ENCODE results near the gene LILRA5.

The LILRA5 gene

DNA sequence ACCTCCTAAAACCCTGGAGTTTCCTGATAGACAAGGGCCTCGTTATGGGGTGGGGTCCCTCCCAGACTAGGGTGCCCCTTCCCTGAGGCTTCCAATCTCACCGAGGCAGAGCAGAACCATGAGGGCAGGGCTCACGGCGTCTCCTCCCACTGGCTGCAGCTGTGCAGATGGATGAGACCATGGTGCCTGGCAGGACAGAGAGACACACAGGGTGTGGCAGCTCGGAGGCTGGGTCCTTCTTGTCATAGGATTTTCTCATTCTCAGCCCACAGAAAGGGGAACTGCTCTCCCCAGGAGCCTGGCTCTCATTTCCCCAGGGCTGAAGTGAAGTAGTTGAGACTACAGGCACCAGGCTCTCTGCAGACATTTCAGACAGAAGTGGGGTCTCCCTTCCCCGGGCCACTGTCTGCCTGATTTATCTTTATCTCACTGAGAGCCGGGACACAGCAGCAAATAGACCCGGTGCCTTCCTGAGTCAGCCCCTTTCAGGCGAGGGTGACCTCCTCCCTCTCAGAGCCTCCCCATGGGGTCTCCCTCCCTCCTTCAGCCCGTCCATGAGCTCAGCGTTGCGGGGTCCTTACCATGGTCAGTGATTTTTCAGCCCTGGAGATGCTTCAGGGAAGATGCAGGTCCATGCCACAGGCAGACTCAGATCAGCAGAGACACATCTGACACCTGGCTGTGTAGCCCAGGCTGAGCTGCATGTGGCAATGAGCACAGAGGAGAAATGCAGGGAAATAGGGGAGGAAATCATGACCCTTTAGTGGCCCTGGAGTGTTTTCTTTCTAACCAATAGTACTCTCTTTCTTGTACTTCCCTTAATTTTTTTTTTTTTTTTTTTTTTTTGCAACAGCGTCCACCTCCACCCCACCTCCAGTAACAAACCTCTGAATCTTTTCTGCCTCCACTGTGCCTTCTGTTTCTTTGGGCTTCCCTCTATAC lies at the start of gene LILRA5:
Gene LILRA5 (minus strand): TSS at position 731 of the 942 bp plus-strand sequence. CDS start 147 bp downstream, at position 584.
- no peak for TF ChIP-seq GATA2 (IDR thresholded peaks at IDR 0.05; ENCODE audit: low read depth, low read length)
- no peak for TF ChIP-seq GATA3 (IDR thresholded peaks at IDR 0.05; ENCODE audit: low read depth, low read length)

DNA sequence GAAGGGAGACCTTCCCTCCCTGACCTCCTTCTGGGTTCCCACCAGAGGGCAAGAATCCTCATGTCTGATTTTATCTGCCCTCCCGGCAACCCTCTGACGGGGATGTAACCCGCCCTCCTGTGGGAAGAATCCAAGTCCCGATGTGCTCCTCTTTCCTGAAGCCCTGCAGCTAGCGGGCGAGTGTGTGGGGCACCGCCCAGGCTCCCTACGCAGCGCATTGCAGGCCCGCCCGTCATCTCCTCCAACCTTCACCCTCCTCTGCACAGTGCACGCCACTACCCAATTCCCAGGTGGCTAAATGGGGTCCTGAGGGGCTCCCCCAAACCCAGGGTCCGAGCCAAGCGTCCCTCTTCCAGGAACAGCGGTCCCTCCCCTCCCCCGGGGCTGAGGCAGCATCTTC lies 44.4 kb upstream of the LILRA5 start:
- TF ChIP-seq GATA2 (IDR thresholded peaks at IDR 0.05; ENCODE audit: low read depth, low read length) (no peak), GATA3 (IDR thresholded peaks at IDR 0.05; ENCODE audit: low read depth, low read length) (no peak)

DNA sequence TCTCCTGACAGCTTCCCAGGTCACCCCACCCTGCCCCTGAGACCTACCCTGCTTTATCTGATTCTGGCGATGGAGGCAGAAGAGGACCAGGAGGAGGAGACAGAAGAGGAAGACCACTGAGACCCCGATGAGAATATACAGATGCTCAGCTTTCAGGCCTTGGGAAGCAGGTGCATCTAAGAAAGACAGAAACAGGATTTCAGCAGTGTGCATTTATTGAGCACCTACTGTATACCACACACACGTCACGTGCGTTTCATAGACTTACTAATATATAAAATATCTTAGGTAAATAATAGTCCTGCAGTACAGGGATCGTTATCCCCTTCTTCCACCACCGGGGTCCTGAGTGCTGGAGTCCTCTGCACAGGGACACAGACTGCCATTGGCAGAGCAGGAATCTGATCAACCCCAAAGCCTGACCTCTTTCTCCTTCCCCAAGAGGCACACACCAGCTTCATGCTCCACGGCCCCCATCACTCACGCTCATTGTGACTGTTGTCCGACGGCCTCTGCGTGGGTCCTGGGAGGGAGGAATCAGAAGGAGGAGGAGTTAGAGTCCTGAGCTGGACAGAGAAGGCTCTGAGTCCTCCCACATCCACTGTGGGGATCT lies 43.6 kb upstream of the LILRA5 start:
- no peak for TF ChIP-seq GATA3 (IDR thresholded peaks at IDR 0.05; ENCODE audit: low read depth, low read length)
- TF ChIP-seq GATA2 (IDR thresholded peaks at IDR 0.05; ENCODE audit: low read depth, low read length) = no peak

DNA sequence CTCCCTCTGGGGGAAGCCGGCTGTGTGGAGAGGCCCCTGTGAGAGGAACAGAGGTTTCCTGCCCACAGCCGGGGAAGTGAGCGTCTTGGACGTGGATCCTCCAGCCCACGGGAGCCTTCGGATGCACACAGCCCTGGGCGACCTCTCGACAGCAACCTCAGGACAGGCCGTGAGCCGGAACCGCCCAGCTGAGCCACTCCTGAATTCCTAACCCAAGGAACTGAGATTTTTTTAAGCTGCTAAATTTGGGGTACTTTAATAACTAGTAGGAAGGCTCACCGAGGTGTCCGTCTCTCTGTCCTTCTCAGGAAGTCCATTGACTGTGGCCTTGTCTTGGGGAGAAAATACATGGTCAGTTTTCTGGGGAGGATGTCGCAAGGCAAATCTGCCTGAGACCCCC lies 42.7 kb upstream of the LILRA5 start:
- no peak for TF ChIP-seq GATA3 (IDR thresholded peaks at IDR 0.05; ENCODE audit: low read depth, low read length)
- no peak for TF ChIP-seq GATA2 (IDR thresholded peaks at IDR 0.05; ENCODE audit: low read depth, low read length)

DNA sequence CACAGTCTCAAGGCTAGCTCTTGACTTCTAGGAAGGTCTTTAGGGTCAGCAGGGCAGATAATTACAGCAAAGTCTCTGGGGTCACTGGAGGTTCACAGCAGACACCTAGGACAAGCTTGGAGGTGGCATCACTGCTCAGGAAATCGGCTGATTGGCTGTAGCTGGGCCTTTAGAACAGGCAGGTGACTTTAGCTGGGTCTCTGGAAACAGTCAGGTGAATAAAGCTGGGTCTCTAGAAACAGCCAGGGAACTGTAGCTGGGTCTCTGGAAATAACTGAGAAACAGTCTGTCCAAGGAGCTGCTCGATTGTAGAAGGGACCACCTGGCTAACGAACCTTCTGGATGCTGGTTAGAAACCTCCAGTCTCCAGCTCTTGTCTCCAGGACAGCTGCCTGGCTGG lies 41.8 kb upstream of the LILRA5 start:
- TF ChIP-seq GATA3 (IDR thresholded peaks at IDR 0.05; ENCODE audit: low read depth, low read length) (no peak), GATA2 (IDR thresholded peaks at IDR 0.05; ENCODE audit: low read depth, low read length) (no peak)

DNA sequence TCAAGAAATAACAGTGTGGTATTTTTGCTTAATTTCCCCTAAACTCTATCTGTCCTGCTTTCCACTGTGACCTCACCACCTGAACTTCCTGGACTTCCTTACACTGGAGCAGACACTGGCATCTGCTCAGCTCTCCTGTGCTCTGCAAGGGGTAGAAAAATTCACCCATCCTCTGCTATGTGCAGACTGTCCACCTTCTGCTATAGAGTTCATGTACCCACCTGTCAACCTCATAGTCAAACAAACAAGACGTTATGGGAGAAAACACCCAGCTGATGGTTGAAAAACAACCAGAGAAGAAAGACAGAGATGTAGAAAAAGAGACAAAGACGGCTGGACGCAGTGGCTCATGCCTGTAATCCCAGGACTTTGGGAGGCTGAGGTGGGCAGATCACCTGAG lies 39.6 kb upstream of the LILRA5 start:
- no peak for TF ChIP-seq GATA3 (IDR thresholded peaks at IDR 0.05; ENCODE audit: low read depth, low read length)
- no peak for TF ChIP-seq GATA2 (IDR thresholded peaks at IDR 0.05; ENCODE audit: low read depth, low read length)

DNA sequence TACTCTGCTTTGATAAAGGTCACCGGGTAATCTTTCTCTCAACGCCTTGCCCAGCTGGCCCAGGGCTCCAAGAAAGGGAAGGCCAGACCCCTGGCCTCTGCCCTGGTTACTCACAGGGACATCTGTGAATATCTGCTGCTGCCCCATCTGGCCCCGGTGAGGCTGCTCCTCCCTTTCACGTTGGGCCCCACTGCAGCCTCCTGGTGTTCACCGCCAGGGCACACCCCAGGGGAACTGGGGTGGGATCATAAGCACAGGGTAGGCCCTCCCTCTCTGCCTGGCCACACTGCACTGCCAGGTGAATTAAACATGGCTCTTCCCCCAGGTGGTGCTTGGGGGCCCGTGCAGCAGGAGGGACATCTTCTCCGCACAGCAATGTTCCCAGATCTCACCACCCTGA lies 39.1 kb upstream of the LILRA5 start:
- TF ChIP-seq GATA3 (IDR thresholded peaks at IDR 0.05; ENCODE audit: low read depth, low read length) (no peak), GATA2 (IDR thresholded peaks at IDR 0.05; ENCODE audit: low read depth, low read length) (no peak)

DNA sequence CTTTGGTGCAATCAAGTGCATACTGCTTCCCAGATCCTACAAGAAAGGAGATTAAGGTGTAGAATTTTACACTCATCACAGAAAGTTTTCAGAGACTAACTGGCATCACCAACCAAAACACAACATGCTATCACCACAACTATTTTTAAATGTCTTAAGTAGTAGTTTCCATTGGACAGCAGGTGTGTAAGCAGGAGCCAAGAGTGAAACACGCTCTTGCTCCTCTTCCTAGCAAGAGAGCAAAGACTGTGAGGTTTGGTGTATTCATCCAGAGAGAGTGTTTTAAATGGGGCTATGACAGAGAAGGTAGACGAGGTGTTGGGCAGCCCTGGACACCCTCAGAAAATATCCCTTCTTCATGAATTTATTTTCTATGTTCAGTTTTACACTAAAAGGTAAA lies 38.5 kb upstream of the LILRA5 start:
- TF ChIP-seq GATA3 (IDR thresholded peaks at IDR 0.05; ENCODE audit: low read depth, low read length) (no peak), GATA2 (IDR thresholded peaks at IDR 0.05; ENCODE audit: low read depth, low read length) (no peak)

DNA sequence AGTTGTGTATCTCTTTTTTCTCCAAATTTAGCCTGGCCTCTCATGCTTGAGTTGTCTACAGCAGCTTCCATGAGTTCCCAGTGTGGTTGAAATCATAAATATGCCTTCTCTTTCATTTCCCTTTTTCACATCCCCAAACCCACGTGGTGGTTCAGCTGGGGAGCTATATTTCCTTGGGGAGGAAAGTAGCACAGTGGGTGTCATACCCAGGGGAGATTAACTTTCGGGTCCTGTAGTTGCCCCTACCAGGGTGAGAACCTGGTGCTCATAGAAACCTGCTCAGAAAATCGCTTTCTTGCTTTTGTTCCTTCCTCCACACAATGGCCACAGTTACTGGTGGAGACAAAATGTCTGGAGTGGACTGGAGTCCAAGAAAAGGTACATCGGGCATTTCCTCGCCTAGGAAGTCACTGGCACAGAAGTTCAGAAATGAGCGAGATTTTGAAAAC lies 33.0 kb upstream of the LILRA5 start:
- TF ChIP-seq GATA3 (IDR thresholded peaks at IDR 0.05; ENCODE audit: low read depth, low read length) (no peak), GATA2 (IDR thresholded peaks at IDR 0.05; ENCODE audit: low read depth, low read length) (no peak)

DNA sequence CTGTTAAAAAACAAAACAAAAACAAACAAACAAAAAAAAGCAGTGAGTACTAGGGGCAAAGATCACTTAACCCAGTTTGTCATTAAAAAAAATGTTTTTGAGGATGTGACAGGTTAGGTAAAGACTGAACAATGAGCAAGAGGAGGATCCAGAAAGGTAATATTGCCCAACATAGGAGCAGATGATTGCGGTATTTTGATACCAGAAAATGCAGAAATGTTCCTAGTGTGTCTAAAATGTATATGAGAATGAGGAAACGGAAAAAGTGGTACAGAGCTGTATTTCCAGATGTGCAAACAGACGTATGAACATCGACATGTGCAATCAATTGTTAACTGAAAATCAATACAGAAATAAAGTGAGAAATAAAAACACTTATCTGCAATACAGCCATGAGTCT lies 30.9 kb upstream of the LILRA5 start:
- TF ChIP-seq GATA3 (IDR thresholded peaks at IDR 0.05; ENCODE audit: low read depth, low read length) = no peak
- TF ChIP-seq GATA2 (IDR thresholded peaks at IDR 0.05; ENCODE audit: low read depth, low read length) = no peak

DNA sequence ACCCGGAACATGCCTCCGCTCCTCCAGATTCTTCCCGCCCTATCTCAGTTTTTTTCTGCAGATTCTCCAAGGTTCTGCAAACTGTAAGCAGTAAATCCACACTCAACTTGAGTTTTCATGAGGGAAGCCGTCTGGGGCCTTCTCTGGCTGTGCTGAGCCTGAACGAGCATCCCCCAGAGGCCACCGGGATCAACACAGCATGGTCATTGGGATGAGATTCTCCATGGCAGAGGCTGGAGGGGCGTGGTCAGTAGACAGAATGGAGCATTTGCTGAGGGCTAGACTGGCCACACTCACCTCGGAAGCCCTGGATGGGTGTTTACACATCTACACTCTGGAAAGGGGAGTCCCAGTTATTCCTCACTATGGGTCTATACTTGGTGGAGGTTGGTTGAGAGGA lies 28.3 kb upstream of the LILRA5 start:
- TF ChIP-seq GATA2 (IDR thresholded peaks at IDR 0.05; ENCODE audit: low read depth, low read length) = no peak
- TF ChIP-seq GATA3 (IDR thresholded peaks at IDR 0.05; ENCODE audit: low read depth, low read length) = no peak

DNA sequence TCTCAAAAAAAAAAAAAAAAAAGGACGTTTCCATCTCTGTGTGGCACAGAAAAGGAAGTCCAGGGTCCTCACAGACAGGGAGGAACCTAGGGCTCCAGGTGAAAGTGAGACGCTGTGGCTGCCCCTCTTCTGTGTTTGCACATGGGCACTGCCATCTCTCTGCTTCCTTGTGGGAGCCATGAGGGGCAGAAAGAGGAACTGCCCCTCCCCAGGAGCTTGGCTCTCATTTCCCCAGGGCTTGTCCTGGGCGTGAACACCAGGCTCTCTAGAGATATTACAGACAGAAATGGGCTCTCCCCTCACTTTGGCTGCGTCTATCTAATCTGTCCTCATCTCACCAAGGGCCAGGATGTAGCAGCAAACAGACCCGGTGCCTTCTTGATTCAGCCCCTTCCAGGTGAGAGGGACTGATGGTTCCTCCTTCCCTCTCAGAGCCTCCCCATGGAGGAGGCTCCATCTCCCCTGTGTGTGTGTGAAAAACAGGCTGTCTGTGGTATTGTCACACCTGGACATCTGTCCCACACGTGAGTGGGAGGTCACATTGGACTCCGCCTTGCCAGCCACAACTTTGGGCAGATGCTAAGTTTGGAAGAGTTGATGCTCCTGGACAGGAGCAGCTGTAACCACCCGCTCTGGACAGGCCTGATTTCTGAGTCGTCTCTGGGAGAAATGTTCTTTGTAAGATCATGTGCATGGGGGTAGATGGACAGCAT lies 26.8 kb upstream of the LILRA5 start:
- no peak for TF ChIP-seq GATA3 (IDR thresholded peaks at IDR 0.05; ENCODE audit: low read depth, low read length)
- TF ChIP-seq GATA2 (IDR thresholded peaks at IDR 0.05; ENCODE audit: low read depth, low read length) = no peak

DNA sequence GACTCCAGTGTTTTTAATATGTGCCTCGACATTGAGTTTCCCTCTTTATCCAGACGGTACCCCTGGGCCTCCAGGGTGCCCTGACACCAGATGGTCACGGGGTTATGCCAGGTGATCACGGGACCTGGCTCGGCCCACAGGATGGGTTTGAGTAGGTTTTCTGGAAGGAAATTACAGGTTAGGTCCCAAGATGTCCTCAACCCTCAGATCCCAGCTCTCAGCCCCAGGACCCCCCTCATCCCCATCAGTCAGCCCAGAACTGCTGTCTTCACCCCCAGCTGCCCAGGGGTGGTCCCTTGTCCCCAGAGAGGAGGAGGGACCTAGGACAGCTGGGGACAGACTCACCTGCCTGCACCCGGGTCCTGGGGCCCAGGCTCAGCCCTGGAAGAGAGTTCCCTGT lies 25.6 kb upstream of the LILRA5 start:
- no peak for TF ChIP-seq GATA3 (IDR thresholded peaks at IDR 0.05; ENCODE audit: low read depth, low read length)
- TF ChIP-seq GATA2 (IDR thresholded peaks at IDR 0.05; ENCODE audit: low read depth, low read length) = no peak

DNA sequence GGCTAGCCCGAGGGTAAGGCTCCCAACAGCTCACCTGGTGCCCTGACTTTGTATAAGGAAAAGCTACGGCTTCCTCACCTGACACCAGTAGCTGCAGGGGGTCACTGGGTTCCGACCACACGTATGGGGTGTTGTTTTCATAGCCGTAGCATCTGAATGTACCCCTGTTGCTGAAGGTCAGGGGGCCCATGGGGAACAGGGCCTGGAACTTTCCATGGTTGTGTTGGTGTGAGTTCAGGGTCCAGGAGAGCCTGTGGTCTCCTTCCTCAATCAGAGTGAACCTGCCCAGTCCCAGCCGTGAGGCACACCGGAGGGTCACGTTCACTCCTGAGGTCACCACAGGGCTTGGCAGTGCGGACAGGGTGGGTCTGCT lies 24.9 kb upstream of the LILRA5 start:
- TF ChIP-seq GATA2 (IDR thresholded peaks at IDR 0.05; ENCODE audit: low read depth, low read length) (no peak), GATA3 (IDR thresholded peaks at IDR 0.05; ENCODE audit: low read depth, low read length) (no peak)
